ENCODE results near the gene WWP2. TPM values are rescaled to one million over a fixed set of nuclear protein-coding genes. Genes with fewer than 3 reads are reported as not detected.
"Not testable (repeated sequence)": the region's sequence is repeated elsewhere in the genome, so short reads cannot be mapped to it uniquely, and the experiment has no call there.

WWP2 gene
- total RNA-seq, 1 experiment from 2014 or later = 12.0 TPM

- H3K36me3 ChIP-seq = no peaks in the 10 kb centered on the region
- no peaks in the 10 kb centered on the region for H3K27me3 ChIP-seq
- H3K27ac ChIP-seq = no peak overlapping the region
- no peak for DNase-seq
- H3K9me3 ChIP-seq (replicated peaks) = no peaks in the 10 kb centered on the region
- no peak overlapping the region for H3K4me3 ChIP-seq
- no peaks in the 10 kb centered on the region for H3K4me1 ChIP-seq
Observed at GRCh38 chr16:69844441-69844840, 82.3 kb downstream of the WWP2 start.

GRCh38 chr16:69845181-69845580, 83.0 kb downstream of the WWP2 start:
- Histone ChIP-seq H3K36me3 (no peaks in the 10 kb centered on the region), H3K27me3 (no peaks in the 10 kb centered on the region), H3K4me3 (no peak overlapping the region), H3K27ac (no peak overlapping the region), H3K4me1 (no peaks in the 10 kb centered on the region), H3K9me3 (replicated peaks) (no peaks in the 10 kb centered on the region)
- no peak for DNase-seq

GRCh38 chr16:69847643-69848042, 85.5 kb downstream of the WWP2 start:
- no peaks in the 10 kb centered on the region for H3K4me1 ChIP-seq
- no peak for DNase-seq

GRCh38 chr16:69848637-69849545, 86.8 kb downstream of the WWP2 start:
- Histone ChIP-seq H3K36me3 (no peaks in the 10 kb centered on the region), H3K27ac (no peak overlapping the region), H3K4me3 (no peak overlapping the region), H3K9me3 (replicated peaks) (no peaks in the 10 kb centered on the region), H3K27me3 (no peaks in the 10 kb centered on the region), H3K4me1 (no peaks in the 10 kb centered on the region)
- peak; percentile 2 to 13 for DNase-seq

More at GRCh38 chr16:69847643-69848042, 85.5 kb downstream of the WWP2 start:
- Histone ChIP-seq H3K4me3 (no peak overlapping the region), H3K36me3 (no peaks in the 10 kb centered on the region), H3K9me3 (replicated peaks) (no peaks in the 10 kb centered on the region), H3K27ac (no peak overlapping the region), H3K27me3 (no peaks in the 10 kb centered on the region)

- Histone ChIP-seq H3K36me3 (no peaks in the 10 kb centered on the region), H3K4me1 (no peaks in the 10 kb centered on the region), H3K27ac (no peak overlapping the region), H3K9me3 (replicated peaks) (no peaks in the 10 kb centered on the region), H3K4me3 (no peak overlapping the region), H3K27me3 (no peaks in the 10 kb centered on the region)
- no peak for DNase-seq
Observed at GRCh38 chr16:69851491-69852240, 89.5 kb downstream of the WWP2 start.

- no peak overlapping the region for H3K4me3 ChIP-seq
- H3K4me1 ChIP-seq = no peaks in the 10 kb centered on the region
- no peak overlapping the region for H3K27ac ChIP-seq
- no peaks in the 10 kb centered on the region for H3K9me3 ChIP-seq (replicated peaks)
- no peaks in the 10 kb centered on the region for H3K36me3 ChIP-seq
- H3K27me3 ChIP-seq = no peaks in the 10 kb centered on the region
- no peak for DNase-seq
Observed at GRCh38 chr16:69852815-69853214, 90.7 kb downstream of the WWP2 start.

- no peaks in the 10 kb centered on the region for H3K27me3 ChIP-seq
- H3K9me3 ChIP-seq (replicated peaks) = no peaks in the 10 kb centered on the region
- DNase-seq = no peak
- H3K4me3 ChIP-seq = no peak overlapping the region
- H3K27ac ChIP-seq = no peak overlapping the region
- H3K4me1 ChIP-seq = no peaks in the 10 kb centered on the region
- no peaks in the 10 kb centered on the region for H3K36me3 ChIP-seq
Observed at GRCh38 chr16:69853481-69853880, 91.3 kb downstream of the WWP2 start.

- H3K27me3 ChIP-seq; H3K27ac ChIP-seq; H3K4me1 ChIP-seq; H3K9me3 ChIP-seq (replicated peaks); H3K36me3 ChIP-seq; H3K4me3 ChIP-seq; DNase-seq: not testable (repeated sequence)
Observed at GRCh38 chr16:69854776-69855175, 92.6 kb downstream of the WWP2 start.

GRCh38 chr16:69855592-69855991, 93.5 kb downstream of the WWP2 start:
- Histone ChIP-seq H3K9me3 (replicated peaks) (no peaks in the 10 kb centered on the region), H3K4me3 (no peak overlapping the region), H3K4me1 (no peaks in the 10 kb centered on the region), H3K27me3 (no peaks in the 10 kb centered on the region), H3K36me3 (no peaks in the 10 kb centered on the region), H3K27ac (no peak overlapping the region)
- no peak for DNase-seq

GRCh38 chr16:69858191-69859104, 96.3 kb downstream of the WWP2 start:
- Histone ChIP-seq H3K4me1 (no peaks in the 10 kb centered on the region), H3K9me3 (replicated peaks) (no peaks in the 10 kb centered on the region), H3K27me3 (no peaks in the 10 kb centered on the region), H3K4me3 (no peak overlapping the region), H3K36me3 (no peaks in the 10 kb centered on the region), H3K27ac (no peak overlapping the region)
- DNase-seq = no peak

GRCh38 chr16:69859105-69859989, 97.2 kb downstream of the WWP2 start:
- Histone ChIP-seq H3K27me3 (no peaks in the 10 kb centered on the region), H3K9me3 (replicated peaks) (no peaks in the 10 kb centered on the region), H3K27ac (no peak overlapping the region), H3K4me1 (no peaks in the 10 kb centered on the region), H3K4me3 (no peak overlapping the region), H3K36me3 (no peaks in the 10 kb centered on the region)
- no peak for DNase-seq

GRCh38 chr16:69860233-69861231, 98.4 kb downstream of the WWP2 start:
- DNase-seq = no peak
- Histone ChIP-seq H3K9me3 (replicated peaks) (no peaks in the 10 kb centered on the region), H3K4me1 (no peaks in the 10 kb centered on the region), H3K27me3 (no peaks in the 10 kb centered on the region), H3K36me3 (no peaks in the 10 kb centered on the region), H3K4me3 (no peak overlapping the region), H3K27ac (no peak overlapping the region)

Data from SJCRH30 (cell line).